ENCODE data around the gene HGD.
A peak's percentile ranks its signal among the peaks of the same experiment; 100 is the strongest.
"Not testable (repeated sequence)": the region's sequence is repeated elsewhere in the genome, so short reads cannot be mapped to it uniquely, and the experiment has no call there.

The HGD gene

DNA sequence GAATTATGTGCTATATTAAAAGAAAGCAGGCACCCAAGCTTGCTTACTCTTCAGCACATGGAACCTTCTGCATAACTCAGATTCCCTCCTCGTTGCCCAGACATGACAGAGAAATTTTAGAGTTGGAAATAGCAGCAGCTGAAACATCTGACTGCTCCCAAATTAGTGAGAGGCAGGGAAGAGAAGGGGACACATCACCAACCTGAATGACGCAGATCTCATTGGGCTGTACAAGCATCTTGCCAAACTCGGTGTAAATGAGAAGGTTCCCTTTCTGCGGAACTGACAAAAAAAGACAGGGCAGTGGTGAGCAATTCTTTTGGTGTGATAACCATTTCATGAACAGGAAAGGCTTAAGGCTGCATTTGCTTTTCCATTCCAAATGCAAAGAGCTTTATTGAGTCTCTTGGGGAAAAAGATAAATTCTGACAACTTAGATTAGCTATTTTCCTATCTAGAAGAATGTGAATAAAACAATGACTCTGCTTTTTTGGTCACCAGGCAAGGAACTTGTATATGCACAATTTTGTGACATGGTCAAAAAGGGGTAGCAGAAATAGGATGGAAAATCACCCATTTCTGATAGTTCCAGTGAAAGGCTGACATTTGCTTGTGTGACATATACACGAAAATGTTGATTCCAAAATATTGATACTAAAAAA, 35.1 kb downstream of the HGD start:
- Mint-ChIP-seq H3K4me3 (no peak overlapping the region), H3K36me3 (ENCODE audit: low read depth) (no peaks in the 10 kb centered on the region), H3K9me3 (no peaks in the 10 kb centered on the region), H3K27ac (no peak overlapping the region), H3K27me3 (ENCODE audit: low read depth, poor library complexity) (peaks cover 15% of the 10 kb centered on the region), H3K4me1 (peaks cover 8% of the 10 kb centered on the region)
- no peak for DNase-seq
- TF ChIP-seq, protein P1, sequence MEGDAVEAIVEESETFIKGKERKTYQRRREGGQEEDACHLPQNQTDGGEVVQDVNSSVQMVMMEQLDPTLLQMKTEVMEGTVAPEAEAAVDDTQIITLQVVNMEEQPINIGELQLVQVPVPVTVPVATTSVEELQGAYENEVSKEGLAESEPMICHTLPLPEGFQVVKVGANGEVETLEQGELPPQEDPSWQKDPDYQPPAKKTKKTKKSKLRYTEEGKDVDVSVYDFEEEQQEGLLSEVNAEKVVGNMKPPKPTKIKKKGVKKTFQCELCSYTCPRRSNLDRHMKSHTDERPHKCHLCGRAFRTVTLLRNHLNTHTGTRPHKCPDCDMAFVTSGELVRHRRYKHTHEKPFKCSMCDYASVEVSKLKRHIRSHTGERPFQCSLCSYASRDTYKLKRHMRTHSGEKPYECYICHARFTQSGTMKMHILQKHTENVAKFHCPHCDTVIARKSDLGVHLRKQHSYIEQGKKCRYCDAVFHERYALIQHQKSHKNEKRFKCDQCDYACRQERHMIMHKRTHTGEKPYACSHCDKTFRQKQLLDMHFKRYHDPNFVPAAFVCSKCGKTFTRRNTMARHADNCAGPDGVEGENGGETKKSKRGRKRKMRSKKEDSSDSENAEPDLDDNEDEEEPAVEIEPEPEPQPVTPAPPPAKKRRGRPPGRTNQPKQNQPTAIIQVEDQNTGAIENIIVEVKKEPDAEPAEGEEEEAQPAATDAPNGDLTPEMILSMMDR (IDR thresholded peaks at IDR 0.05): no peak

DNA sequence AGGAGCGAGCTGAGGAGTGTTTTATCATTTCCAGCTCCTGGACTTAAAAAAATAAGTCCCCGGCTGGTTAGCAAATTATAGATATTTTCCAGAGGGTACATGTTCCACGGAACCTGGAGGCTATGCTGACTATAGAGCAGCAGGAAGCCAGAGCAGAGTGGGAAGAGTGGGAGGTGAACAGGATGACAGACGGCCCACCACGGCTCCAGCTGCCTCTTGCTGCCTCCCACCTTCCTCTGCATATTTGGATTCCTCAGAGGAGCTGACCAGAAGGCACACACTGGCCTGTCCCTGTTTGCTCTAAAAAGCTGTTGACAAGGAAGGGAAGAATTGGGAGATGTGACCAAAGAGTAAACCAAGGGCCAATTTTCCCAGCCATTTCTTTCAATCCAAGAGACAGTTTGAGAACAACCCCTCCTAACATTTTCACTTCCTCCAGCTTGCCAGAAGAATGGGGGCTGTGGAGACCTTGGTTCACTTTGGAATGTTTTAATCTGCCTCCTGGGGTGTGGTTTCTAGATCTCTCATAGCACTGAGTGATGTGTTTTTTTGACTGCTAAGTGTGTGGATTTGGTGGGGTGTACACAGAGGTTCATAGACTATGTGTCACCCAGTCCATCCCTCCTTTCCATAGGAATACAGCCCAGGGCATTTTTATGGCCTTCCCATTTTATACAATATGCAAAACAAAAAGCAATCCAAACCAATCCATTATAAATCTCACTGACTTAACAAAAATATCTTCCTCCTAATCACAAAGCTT, 36.8 kb downstream of the HGD start:
- DNase-seq: no peak
- peaks cover 8% of the 10 kb centered on the region for H3K4me1 Mint-ChIP-seq
- TF ChIP-seq, protein P1 (IDR thresholded peaks at IDR 0.05): no peak

GRCh38 chr3:120642368-120642948, 39.6 kb downstream of the HGD start:
- no peak overlapping the region for H3K27ac Mint-ChIP-seq
- TF ChIP-seq, protein P1 (IDR thresholded peaks at IDR 0.05): no peak
- no peak overlapping the region for H3K4me3 Mint-ChIP-seq
- H3K9me3 Mint-ChIP-seq: no peaks in the 10 kb centered on the region
- no peaks in the 10 kb centered on the region for H3K36me3 Mint-ChIP-seq (ENCODE audit: low read depth)
- peaks cover 4% of the 10 kb centered on the region for H3K27me3 Mint-ChIP-seq (ENCODE audit: low read depth, poor library complexity)
- H3K4me1 Mint-ChIP-seq: peaks cover 11% of the 10 kb centered on the region
- no peak for DNase-seq

More for the DNA sequence above, 36.8 kb downstream of the HGD start:
- Mint-ChIP-seq H3K4me3 (no peak overlapping the region), H3K27ac (peak overlapping the region; percentile 75), H3K27me3 (ENCODE audit: low read depth, poor library complexity) (peaks cover 10% of the 10 kb centered on the region), H3K9me3 (no peaks in the 10 kb centered on the region), H3K36me3 (ENCODE audit: low read depth) (no peaks in the 10 kb centered on the region)

DNA sequence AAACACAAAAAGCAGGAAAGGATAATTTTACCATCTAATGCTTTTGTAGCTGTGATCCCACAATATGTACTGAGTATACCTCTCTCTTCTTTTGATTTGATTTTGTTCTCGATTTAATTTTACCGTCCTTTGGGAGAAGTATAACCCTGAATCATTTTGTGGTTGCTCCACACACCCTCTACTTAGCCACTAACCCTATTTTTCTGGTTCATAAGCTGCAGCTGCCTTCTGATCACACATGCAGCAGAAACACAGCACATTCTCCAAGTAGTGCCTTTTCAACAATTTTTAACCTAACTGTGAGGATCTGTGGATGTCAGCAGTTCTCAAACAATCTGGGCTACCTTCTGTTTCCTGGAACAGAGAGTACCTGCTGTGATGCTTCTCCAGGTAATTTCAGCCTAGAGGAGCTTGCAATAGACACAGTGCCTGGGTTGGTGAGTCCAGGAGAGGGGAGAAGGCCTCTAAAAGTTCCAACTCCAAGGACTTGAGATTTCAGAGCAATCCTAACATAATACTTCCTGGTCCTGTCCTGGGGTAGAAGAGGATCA, 40.3 kb downstream of the HGD start:
- H3K27me3 Mint-ChIP-seq (ENCODE audit: low read depth, poor library complexity): peaks cover 4% of the 10 kb centered on the region
- H3K36me3 Mint-ChIP-seq (ENCODE audit: low read depth): no peaks in the 10 kb centered on the region
- peaks cover 13% of the 10 kb centered on the region for H3K4me1 Mint-ChIP-seq
- H3K4me3 Mint-ChIP-seq: no peak overlapping the region
- TF ChIP-seq, protein P1 (IDR thresholded peaks at IDR 0.05): no peak
- no peak overlapping the region for H3K27ac Mint-ChIP-seq
- no peaks in the 10 kb centered on the region for H3K9me3 Mint-ChIP-seq
- no peak for DNase-seq

DNA sequence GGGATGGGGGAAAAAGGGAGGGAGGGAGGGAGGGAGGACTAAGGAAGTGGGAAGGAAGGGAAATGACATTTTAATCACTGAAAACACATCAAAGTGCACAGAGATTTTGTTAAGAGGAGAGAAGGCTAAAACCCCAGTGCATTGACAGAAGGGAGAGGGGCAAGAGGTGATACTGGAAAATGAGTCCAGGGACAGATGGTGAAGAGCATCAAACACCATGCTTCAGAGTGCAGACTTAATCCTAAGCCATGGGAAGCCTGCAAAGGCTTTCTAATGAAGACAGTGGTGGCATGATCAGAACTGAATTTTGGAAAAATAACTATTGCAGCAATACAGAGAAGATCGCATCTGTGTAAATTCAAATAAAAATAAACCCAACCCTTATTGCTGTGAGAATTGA, 41.8 kb downstream of the HGD start:
- peaks cover 13% of the 10 kb centered on the region for H3K4me1 Mint-ChIP-seq
- H3K36me3 Mint-ChIP-seq (ENCODE audit: low read depth): no peaks in the 10 kb centered on the region
- H3K9me3 Mint-ChIP-seq: no peaks in the 10 kb centered on the region
- no peak overlapping the region for H3K27ac Mint-ChIP-seq
- peaks cover 4% of the 10 kb centered on the region for H3K27me3 Mint-ChIP-seq (ENCODE audit: low read depth, poor library complexity)
- TF ChIP-seq, protein P1 (IDR thresholded peaks at IDR 0.05): no peak
- H3K4me3 Mint-ChIP-seq: no peak overlapping the region
- DNase-seq: no peak

GRCh38 chr3:120638820-120639219, 43.2 kb downstream of the HGD start:
- H3K9me3 Mint-ChIP-seq; DNase-seq; H3K27me3 Mint-ChIP-seq (ENCODE audit: low read depth, poor library complexity); H3K36me3 Mint-ChIP-seq (ENCODE audit: low read depth); H3K4me3 Mint-ChIP-seq; H3K4me1 Mint-ChIP-seq; H3K27ac Mint-ChIP-seq: not testable (repeated sequence)

Measured in nephron progenitor cell (in vitro differentiated cells).